Ovary (tissue), 3 donors: ENCODE measurements around the gene CD38.

Source experiments
- CTCF ChIP-seq, 3 donors: fragments of 450-650 bp in 2 of 3; fragments of 200-600 bp in 1 of 3; IDR thresholded peaks; one replicate each; pipeline versions ENCODE4 v1.5.1 to v1.8.0; 2016 to 2022; ENCODE audit warnings: antibody characterized with exemption in 3 of 3, mild to moderate bottlenecking in 1 of 3
- EP300 ChIP-seq: sonication (generic); formaldehyde crosslinking; IDR thresholded peaks from one replicate; pipeline ENCODE4 v1.6.1; 2017; ENCODE audit warnings: antibody characterized with exemption
- POLR2A ChIP-seq: fragments of 450-650 bp; IDR thresholded peaks from one replicate; pipeline ENCODE4 v1.6.1; 2017; ENCODE audit warnings: antibody characterized with exemption, mild to moderate bottlenecking, moderate library complexity
- donor health status: DM: no; HTN: no; CAD: no.

GRCh38 chr4:15771216-15772058, 6.7 kb upstream of the CD38 start:
- TF ChIP-seq CTCF (IDR thresholded peaks at IDR 0.05) (no peak), POLR2A (no peak), EP300 (no peak)
